ENCODE data around the gene ALX3.

The ALX3 gene

DNA sequence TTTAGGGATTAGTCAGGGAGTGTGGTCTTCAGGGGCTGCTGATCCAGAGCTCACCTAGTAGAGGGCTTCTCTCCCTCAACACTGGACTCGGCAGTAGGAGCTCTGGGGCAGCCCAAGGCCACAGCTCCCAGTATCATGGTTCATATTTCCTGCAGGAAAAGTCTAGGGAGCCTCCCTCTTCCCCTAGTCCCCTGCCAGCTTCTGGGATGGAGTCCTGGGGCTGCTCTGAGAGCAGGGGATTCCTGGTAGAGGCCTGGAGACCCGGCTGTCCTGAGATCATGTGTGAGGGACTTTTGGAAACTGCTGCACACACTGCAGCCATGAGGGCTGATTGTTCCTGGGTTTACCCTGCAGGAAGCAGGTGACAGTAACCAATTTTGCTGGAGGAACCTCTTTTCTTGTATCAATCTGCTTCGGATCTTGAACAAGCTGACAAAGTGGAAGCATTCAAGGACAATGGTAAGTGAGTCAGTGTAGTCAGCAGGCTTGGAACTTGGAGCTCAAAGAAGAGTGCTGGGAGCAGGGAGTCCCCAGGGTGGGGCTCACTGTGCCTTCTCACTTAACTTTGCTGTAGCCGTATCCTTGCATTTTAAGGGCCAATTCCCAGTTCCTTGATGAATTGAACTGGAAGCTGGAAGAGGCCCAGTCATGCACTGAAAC is 19.7 kb downstream of the ALX3 start:
- no peak for TF ChIP-seq EZH2 (IDR thresholded peaks at IDR 0.05; ENCODE audit: borderline replicate concordance, low read length)
- TF ChIP-seq, protein P1, sequence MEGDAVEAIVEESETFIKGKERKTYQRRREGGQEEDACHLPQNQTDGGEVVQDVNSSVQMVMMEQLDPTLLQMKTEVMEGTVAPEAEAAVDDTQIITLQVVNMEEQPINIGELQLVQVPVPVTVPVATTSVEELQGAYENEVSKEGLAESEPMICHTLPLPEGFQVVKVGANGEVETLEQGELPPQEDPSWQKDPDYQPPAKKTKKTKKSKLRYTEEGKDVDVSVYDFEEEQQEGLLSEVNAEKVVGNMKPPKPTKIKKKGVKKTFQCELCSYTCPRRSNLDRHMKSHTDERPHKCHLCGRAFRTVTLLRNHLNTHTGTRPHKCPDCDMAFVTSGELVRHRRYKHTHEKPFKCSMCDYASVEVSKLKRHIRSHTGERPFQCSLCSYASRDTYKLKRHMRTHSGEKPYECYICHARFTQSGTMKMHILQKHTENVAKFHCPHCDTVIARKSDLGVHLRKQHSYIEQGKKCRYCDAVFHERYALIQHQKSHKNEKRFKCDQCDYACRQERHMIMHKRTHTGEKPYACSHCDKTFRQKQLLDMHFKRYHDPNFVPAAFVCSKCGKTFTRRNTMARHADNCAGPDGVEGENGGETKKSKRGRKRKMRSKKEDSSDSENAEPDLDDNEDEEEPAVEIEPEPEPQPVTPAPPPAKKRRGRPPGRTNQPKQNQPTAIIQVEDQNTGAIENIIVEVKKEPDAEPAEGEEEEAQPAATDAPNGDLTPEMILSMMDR (IDR thresholded peaks at IDR 0.05; ENCODE audit: low read length) = no peak
- H3K4me1 ChIP-seq (ENCODE audit: insufficient read depth, low read length, severe bottlenecking) = no peaks in the 10 kb centered on the region
- H3K9ac ChIP-seq (ENCODE audit: low read length) = no peak overlapping the region
- no peaks in the 10 kb centered on the region for H3K79me2 ChIP-seq (ENCODE audit: insufficient read depth, low read length)
- H3K27me3 ChIP-seq (ENCODE audit: insufficient read depth, low read length) = no peaks in the 10 kb centered on the region
- peaks cover 97% of the 10 kb centered on the region for H3K36me3 ChIP-seq (ENCODE audit: insufficient read depth, low read length)
- no peak overlapping the region for H3K4me3 ChIP-seq (ENCODE audit: low read depth, low read length, poor library complexity, severe bottlenecking)
- no peak overlapping the region for H3K4me2 ChIP-seq (ENCODE audit: low read length)
- H3K27ac ChIP-seq (ENCODE audit: low read depth, low read length, poor library complexity, severe bottlenecking) = no peak overlapping the region
- no peak overlapping the region for H2AFZ ChIP-seq (ENCODE audit: low read length)
- H3F3A ChIP-seq (ENCODE audit: insufficient read depth, low read length) = no peaks in the 10 kb centered on the region
- no peaks in the 10 kb centered on the region for H3K9me2 ChIP-seq (ENCODE audit: low read depth, low read length)
- H3K9me3 ChIP-seq (ENCODE audit: low read length) = no peaks in the 10 kb centered on the region
- peaks cover 2% of the 10 kb centered on the region; the same call in 1 of the 2 replicates for H4K20me1 ChIP-seq (ENCODE audit: insufficient read depth, low read length)

DNA sequence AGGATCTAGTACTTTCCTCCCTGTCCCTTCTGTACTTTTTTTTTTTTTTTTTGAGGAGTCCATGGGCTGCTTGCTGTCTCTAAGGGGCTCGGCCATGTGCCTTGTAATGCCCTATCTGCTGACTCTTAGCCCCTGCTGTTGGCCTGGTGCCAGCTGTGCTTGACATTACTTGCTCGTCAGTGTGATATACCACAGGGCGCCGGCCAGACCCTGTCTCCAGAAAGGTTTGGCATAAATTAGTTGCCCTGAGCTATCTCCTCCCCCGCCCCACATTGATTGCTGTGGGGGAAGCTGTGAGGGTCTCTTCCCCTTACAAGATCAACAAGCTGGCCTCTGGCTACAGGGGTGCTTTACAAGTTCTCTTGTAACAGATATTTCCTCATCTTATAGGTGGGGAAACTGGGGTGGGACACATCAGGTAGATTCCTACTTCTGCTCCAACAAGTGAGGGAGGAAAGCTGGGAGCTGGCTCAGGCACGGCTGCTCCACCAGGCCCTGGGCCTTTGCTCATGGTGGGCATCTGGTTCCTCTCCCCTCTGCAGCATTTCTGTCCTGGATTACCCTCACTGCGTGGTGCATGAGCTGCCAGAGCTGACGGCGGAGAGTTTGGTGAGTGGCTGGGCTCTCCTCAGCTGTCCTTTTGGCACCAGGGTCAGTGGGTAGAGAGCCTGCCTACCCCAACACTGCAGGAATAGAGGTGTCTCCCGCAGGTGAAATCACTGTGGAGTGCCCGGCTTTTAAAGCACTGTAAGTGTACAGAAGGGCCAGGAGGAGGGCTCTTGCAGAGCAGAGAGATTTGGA is 20.5 kb downstream of the ALX3 start:
- TF ChIP-seq, protein P1 (IDR thresholded peaks at IDR 0.05; ENCODE audit: low read length) = no peak
- TF ChIP-seq EZH2 (IDR thresholded peaks at IDR 0.05; ENCODE audit: borderline replicate concordance, low read length) = no peak
- Histone ChIP-seq H3F3A (ENCODE audit: insufficient read depth, low read length) (no peaks in the 10 kb centered on the region), H3K36me3 (ENCODE audit: insufficient read depth, low read length) (peaks cover 97% of the 10 kb centered on the region)

DNA sequence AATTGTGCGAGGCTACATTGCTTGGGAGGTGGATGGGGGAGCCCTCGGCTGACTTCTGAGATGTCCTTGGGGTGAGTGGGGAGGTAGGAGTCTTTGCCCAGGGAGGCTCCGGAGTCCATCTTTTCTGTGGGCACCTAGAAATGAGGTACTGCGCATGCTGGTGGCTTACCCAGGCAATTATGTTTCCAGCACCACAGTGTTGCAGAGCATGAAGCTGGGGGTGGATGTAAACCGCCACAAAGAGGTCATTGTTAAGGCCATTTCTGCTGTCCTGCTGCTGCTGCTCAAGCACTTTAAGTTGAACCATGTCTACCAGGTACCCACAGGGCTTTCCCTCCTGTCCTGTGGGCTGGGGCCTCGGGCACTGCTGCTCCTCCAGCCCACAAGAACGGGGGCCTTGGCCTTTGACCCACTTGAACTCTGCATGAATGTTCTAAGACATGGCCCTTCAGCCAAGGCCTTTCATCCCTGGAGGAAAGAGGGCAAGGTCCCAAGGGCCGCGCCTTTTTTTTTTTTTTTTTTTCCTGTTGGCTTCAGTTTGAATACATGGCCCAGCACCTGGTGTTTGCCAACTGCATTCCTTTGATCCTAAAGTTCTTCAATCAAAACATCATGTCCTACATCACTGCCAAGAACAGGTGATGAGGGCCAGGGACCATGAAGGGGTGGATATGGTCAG is 21.4 kb downstream of the ALX3 start:
- H3K4me2 ChIP-seq (ENCODE audit: low read length) = no peak overlapping the region
- peaks cover 1% of the 10 kb centered on the region; the same call in 1 of the 2 replicates for H4K20me1 ChIP-seq (ENCODE audit: insufficient read depth, low read length)
- H2AFZ ChIP-seq (ENCODE audit: low read length) = no peak overlapping the region
- H3F3A ChIP-seq (ENCODE audit: insufficient read depth, low read length) = no peaks in the 10 kb centered on the region
- no peaks in the 10 kb centered on the region for H3K9me3 ChIP-seq (ENCODE audit: low read length)
- H3K36me3 ChIP-seq (ENCODE audit: insufficient read depth, low read length) = peaks cover 97% of the 10 kb centered on the region
- no peaks in the 10 kb centered on the region for H3K79me2 ChIP-seq (ENCODE audit: insufficient read depth, low read length)
- no peak overlapping the region for H3K4me3 ChIP-seq (ENCODE audit: low read depth, low read length, poor library complexity, severe bottlenecking)
- no peaks in the 10 kb centered on the region for H3K27me3 ChIP-seq (ENCODE audit: insufficient read depth, low read length)
- H3K9ac ChIP-seq (ENCODE audit: low read length) = no peak overlapping the region
- no peaks in the 10 kb centered on the region for H3K9me2 ChIP-seq (ENCODE audit: low read depth, low read length)
- no peaks in the 10 kb centered on the region for H3K4me1 ChIP-seq (ENCODE audit: insufficient read depth, low read length, severe bottlenecking)
- TF ChIP-seq, protein P1 (IDR thresholded peaks at IDR 0.05; ENCODE audit: low read length) = no peak
- no peak for TF ChIP-seq EZH2 (IDR thresholded peaks at IDR 0.05; ENCODE audit: borderline replicate concordance, low read length)
- H3K27ac ChIP-seq (ENCODE audit: low read depth, low read length, poor library complexity, severe bottlenecking) = no peak overlapping the region

More for the DNA sequence above, 20.5 kb downstream of the ALX3 start:
- peaks cover 2% of the 10 kb centered on the region; the same call in 1 of the 2 replicates for H4K20me1 ChIP-seq (ENCODE audit: insufficient read depth, low read length)
- no peaks in the 10 kb centered on the region for H3K4me1 ChIP-seq (ENCODE audit: insufficient read depth, low read length, severe bottlenecking)
- H3K4me3 ChIP-seq (ENCODE audit: low read depth, low read length, poor library complexity, severe bottlenecking) = no peak overlapping the region
- H3K4me2 ChIP-seq (ENCODE audit: low read length) = no peak overlapping the region
- H2AFZ ChIP-seq (ENCODE audit: low read length) = no peak overlapping the region
- H3K79me2 ChIP-seq (ENCODE audit: insufficient read depth, low read length) = no peaks in the 10 kb centered on the region
- H3K9me3 ChIP-seq (ENCODE audit: low read length) = no peaks in the 10 kb centered on the region
- H3K9ac ChIP-seq (ENCODE audit: low read length) = no peak overlapping the region
- no peak overlapping the region for H3K27ac ChIP-seq (ENCODE audit: low read depth, low read length, poor library complexity, severe bottlenecking)
- H3K9me2 ChIP-seq (ENCODE audit: low read depth, low read length) = no peaks in the 10 kb centered on the region
- H3K27me3 ChIP-seq (ENCODE audit: insufficient read depth, low read length) = no peaks in the 10 kb centered on the region

Data from OCI-LY1 (cell line).